Astrocyte (in vitro differentiated cells and primary cell): ENCODE measurements around the gene FBXO11. TPM values are rescaled to one million over a fixed set of nuclear protein-coding genes. Genes with fewer than 3 reads are reported as not detected.

ENCODE experiments used
- DNase-seq: peaks from one replicate; pipeline ENCODE4 v3.0.0-alpha.2; 2010; ENCODE audit warnings: low read depth
- FAIRE-seq: peaks from 2 replicates; lab custom pipeline; 2011; peaks lifted over from hg19 to GRCh38; lab: Jason Lieb, UNC
- H2AFZ ChIP-seq: 2 replicates; pipeline ENCODE4 v1.6.0; 2012; ENCODE audit warnings: low read depth, low read length, inconsistent platforms
- H3K27ac ChIP-seq: 2 replicates; pipeline ENCODE4 v1.5.1; 2011; ENCODE audit warnings: low read depth, low read length, inconsistent platforms
- H3K27me3 ChIP-seq: 2 replicates; pipeline ENCODE4 v1.6.0; 2011; ENCODE audit warnings: low read length, inconsistent platforms; ENCODE audit not compliant: insufficient read depth
- H3K36me3 ChIP-seq: 2 replicates; pipeline ENCODE4 v1.5.1; 2011; ENCODE audit warnings: low read length, inconsistent platforms; ENCODE audit not compliant: insufficient read depth
- H3K4me1 ChIP-seq: 2 replicates; pipeline ENCODE4 v1.5.1; 2011; ENCODE audit warnings: low read length, inconsistent platforms; ENCODE audit not compliant: insufficient read depth
- H3K4me2 ChIP-seq: 2 replicates; pipeline ENCODE4 v1.6.0; 2012; ENCODE audit warnings: low read length, inconsistent platforms
- H3K4me3 ChIP-seq: 2 replicates; pipeline ENCODE4 v1.5.1; 2011; ENCODE audit warnings: low read depth, mild to moderate bottlenecking, low read length, inconsistent platforms; ENCODE audit not compliant: insufficient read depth
- H3K79me2 ChIP-seq: 2 replicates; pipeline ENCODE4 v1.6.0; 2012; ENCODE audit warnings: mild to moderate bottlenecking, low read length, inconsistent platforms; ENCODE audit not compliant: insufficient read depth
- H3K9ac ChIP-seq: 2 replicates; pipeline ENCODE4 v1.6.0; 2012; ENCODE audit warnings: mild to moderate bottlenecking, low read length, inconsistent platforms
- H3K9me3 ChIP-seq: 2 replicates; pipeline ENCODE4 v1.5.1; 2012; ENCODE audit warnings: low read depth, mild to moderate bottlenecking, low read length, inconsistent platforms; ENCODE audit not compliant: insufficient read depth
- H4K20me1 ChIP-seq: 2 replicates; pipeline ENCODE4 v1.6.0; 2012; ENCODE audit warnings: low read length, inconsistent platforms; ENCODE audit not compliant: insufficient read depth
- H3K27ac Mint-ChIP-seq: one replicate; pipeline ENCODE4 v1.8.0; 2021; ENCODE audit warnings: mild to moderate bottlenecking, mixed read lengths; ENCODE audit not compliant: unreplicated experiment
- H3K27me3 Mint-ChIP-seq: one replicate; pipeline ENCODE4 v1.8.0; 2021; ENCODE audit warnings: low read depth, mixed read lengths; ENCODE audit not compliant: unreplicated experiment
- H3K36me3 Mint-ChIP-seq: one replicate; pipeline ENCODE4 v1.8.0; 2021; ENCODE audit warnings: low read depth, mixed read lengths; ENCODE audit not compliant: unreplicated experiment
- H3K4me1 Mint-ChIP-seq: one replicate; pipeline ENCODE4 v1.8.0; 2021; ENCODE audit warnings: low read depth, mixed read lengths; ENCODE audit not compliant: unreplicated experiment
- H3K4me3 Mint-ChIP-seq: one replicate; pipeline ENCODE4 v1.8.0; 2021; ENCODE audit warnings: mild to moderate bottlenecking, moderate library complexity, mixed read lengths; ENCODE audit not compliant: unreplicated experiment
- H3K9me3 Mint-ChIP-seq: one replicate; pipeline ENCODE4 v1.8.0; 2021; ENCODE audit warnings: mild to moderate bottlenecking, mixed read lengths; ENCODE audit not compliant: unreplicated experiment
- CTCF ChIP-seq: IDR thresholded peaks from 2 replicates; pipeline ENCODE4 v1.5.1; 2011; ENCODE audit warnings: low read depth, mild to moderate bottlenecking, inconsistent platforms, low read length, moderate library complexity; ENCODE audit not compliant: insufficient read depth
- EZH2 ChIP-seq: IDR thresholded peaks from 2 replicates; pipeline ENCODE4 v1.6.1; 2012; ENCODE audit warnings: mild to moderate bottlenecking, low read length, inconsistent platforms; ENCODE audit not compliant: insufficient read depth
- total RNA-seq: library from RNA; stranded (reverse); gene quantifications from 2 replicates; pipeline ENCODE4 v1.2.1, GENCODE V29; 2021

The FBXO11 gene
- total RNA-seq, 1 donor from 2014 or later, result 70.8 TPM

GRCh38 chr2:47744074-47744473, 162.2 kb downstream of the FBXO11 start:
- Mint-ChIP-seq H3K36me3 (no peaks in the 10 kb centered on the region), H3K9me3 (peaks cover 10% of the 10 kb centered on the region), H3K4me3 (no peak overlapping the region), H3K27me3 (no peaks in the 10 kb centered on the region), H3K4me1 (no peaks in the 10 kb centered on the region), H3K27ac (no peak overlapping the region)
- H3K27ac ChIP-seq, result no peak overlapping the region
- H4K20me1 ChIP-seq, result no peaks in the 10 kb centered on the region
- H3K79me2 ChIP-seq, result no peaks in the 10 kb centered on the region
- H3K9me3 ChIP-seq, result no peaks in the 10 kb centered on the region
- FAIRE-seq, result no peak
- H3K4me3 ChIP-seq, result no peak overlapping the region
- H3K27me3 ChIP-seq, result peaks cover 11% of the 10 kb centered on the region
- no peak overlapping the region for H2AFZ ChIP-seq
- no peak overlapping the region for H3K4me2 ChIP-seq
- no peaks in the 10 kb centered on the region for H3K4me1 ChIP-seq
- DNase-seq, result no peak
- H3K9ac ChIP-seq, result no peak overlapping the region
- no peaks in the 10 kb centered on the region for H3K36me3 ChIP-seq
- no peak for TF ChIP-seq CTCF
- no peak for TF ChIP-seq EZH2

GRCh38 chr2:47741637-47742036, 164.7 kb downstream of the FBXO11 start:
- Mint-ChIP-seq H3K27ac (no peak overlapping the region), H3K4me1 (no peaks in the 10 kb centered on the region)
- H3K9me3 ChIP-seq, result no peaks in the 10 kb centered on the region

More at GRCh38 chr2:47741637-47742036, 164.7 kb downstream of the FBXO11 start:
- Mint-ChIP-seq H3K9me3 (peaks cover 2% of the 10 kb centered on the region), H3K4me3 (no peak overlapping the region), H3K36me3 (no peaks in the 10 kb centered on the region), H3K27me3 (no peaks in the 10 kb centered on the region)
- FAIRE-seq (no peak), DNase-seq (no peak)
- Histone ChIP-seq H3K4me3 (no peak overlapping the region), H3K36me3 (no peaks in the 10 kb centered on the region), H3K4me2 (no peak overlapping the region), H2AFZ (no peak overlapping the region), H3K27ac (no peak overlapping the region), H4K20me1 (no peaks in the 10 kb centered on the region), H3K4me1 (no peaks in the 10 kb centered on the region), H3K27me3 (peaks cover 13% of the 10 kb centered on the region), H3K9ac (no peak overlapping the region), H3K79me2 (no peaks in the 10 kb centered on the region)
- TF ChIP-seq EZH2 (no peak), CTCF (no peak)
